K562 (cell line): ENCODE data around the gene USF2. TPM values are rescaled to one million over a fixed set of nuclear protein-coding genes. Genes with fewer than 3 reads are reported as not detected.

ENCODE experiments used
- BACH1 ChIP-seq: fragments of 200-800 bp; sonication (Bioruptor generic); IDR thresholded peaks from 2 replicates; pipeline ENCODE4 v1.6.1; 2016; ENCODE audit warnings: missing genetic modification characterization, missing compliant biosample characterization
- CHD1 ChIP-seq: fragments of 200-600 bp; sonication (generic); IDR thresholded peaks from one replicate; pipeline ENCODE4 v1.6.1; 2012; ENCODE audit warnings: mild to moderate bottlenecking, moderate library complexity, low read length, inconsistent platforms
- CTBP1 ChIP-seq: fragments of 450-650 bp; IDR thresholded peaks from 2 replicates; pipeline ENCODE4 v1.6.1; 2016; ENCODE audit warnings: borderline replicate concordance
- ESRRB ChIP-seq: fragments of 250-450 bp; sonication (Bioruptor Pico); IDR thresholded peaks from 2 replicates; pipeline ENCODE4 v1.5.0; 2020; ENCODE audit warnings: mild to moderate bottlenecking, moderate library complexity, borderline replicate concordance
- KDM4B ChIP-seq, 2 experiments: fragments of 450-650 bp in 1 of 2; sonication (generic) in 1 of 2; IDR thresholded peaks; 2 replicates each; pipeline ENCODE4 v1.6.1; 2016 to 2017; ENCODE audit warnings: borderline replicate concordance in 2 of 2, antibody characterized with exemption in 1 of 2, low read depth in 1 of 2, mild to moderate bottlenecking in 1 of 2
- PRMT5 ChIP-seq: sonication (generic); formaldehyde crosslinking; IDR thresholded peaks from 2 replicates; pipeline ENCODE4 v1.5.0; 2020; ENCODE audit warnings: missing genetic modification reagents
- SIX5 ChIP-seq, 2 experiments: IDR thresholded peaks; 2 replicates each; pipeline ENCODE4 v1.6.1; 2011; ENCODE audit warnings: low read length in 2 of 2, borderline replicate concordance in 1 of 2, low read depth in 1 of 2, mild to moderate bottlenecking in 1 of 2, moderate library complexity in 1 of 2; ENCODE audit not compliant: insufficient read depth in 1 of 2
- TGIF2 ChIP-seq: sonication (generic); formaldehyde crosslinking; IDR thresholded peaks from 2 replicates; pipeline ENCODE4 v1.8.1; 2022; ENCODE audit warnings: mild to moderate bottlenecking, missing genetic modification reagents, moderate library complexity
- ZC3H8 ChIP-seq: fragments of 450-650 bp; IDR thresholded peaks from 2 replicates; pipeline ENCODE4 v1.6.1; 2017
- ZNF24 ChIP-seq: fragments of 450-650 bp; IDR thresholded peaks from 2 replicates; pipeline ENCODE4 v1.6.1; 2016
- polyA plus RNA-seq, 8 experiments: library from polyadenylated mRNA; depleted of rRNA in 4 of 8; stranded (reverse) in 5 of 8; unstranded in 3 of 8; fragments of >200 nt; fragmentation: Nextera tagmentation in 2 of 8; fragmentation: Illumina TruSeq in 1 of 8; extraction: Ambion mirVana in 2 of 8; extraction: Trizol in 1 of 8; gene quantifications; 2 replicates each; pipeline versions ENCODE4 v1.2.1 to v1.2.3, GENCODE V29; 2011 to 2014; ENCODE audit warnings: inconsistent platforms in 1 of 8, missing spikeins in 1 of 8
- total RNA-seq, 7 experiments: library from RNA; depleted of rRNA in 6 of 7; stranded (reverse); fragments of >200 nt in 6 of 7; fragmentation: Illumina TruSeq in 2 of 7; extraction: Trizol in 2 of 7; gene quantifications; 2 replicates each; pipeline versions ENCODE4 v1.2.1 to v1.2.3, GENCODE V29; 2011 to 2021; ENCODE audit warnings: low replicate concordance in 1 of 7
- TF ChIP-seq, protein P1 (sequence below): fragments of 450-650 bp; IDR thresholded peaks from 2 replicates; pipeline ENCODE4 v1.6.1; 2016; ENCODE audit warnings: mild to moderate bottlenecking, moderate library complexity
- TF ChIP-seq, protein P2 (sequence below): sonication (generic); formaldehyde crosslinking; IDR thresholded peaks from 2 replicates; pipeline ENCODE4 v1.4.0; 2020; ENCODE audit warnings: mild to moderate bottlenecking, missing genetic modification reagents
- TF ChIP-seq, protein P3 (sequence below): fragments of 200-800 bp; sonication (Bioruptor generic); IDR thresholded peaks from 2 replicates; pipeline ENCODE4 v1.6.1; 2017; ENCODE audit warnings: missing genetic modification characterization, missing compliant biosample characterization

Gene USF2
- total and polyA plus RNA-seq, 9 of the 15 experiments (the other 6 are each of a cell fraction or from before 2014, with no cell fraction given) = 0.27 to 93.7 (median 58.4) TPM

DNA sequence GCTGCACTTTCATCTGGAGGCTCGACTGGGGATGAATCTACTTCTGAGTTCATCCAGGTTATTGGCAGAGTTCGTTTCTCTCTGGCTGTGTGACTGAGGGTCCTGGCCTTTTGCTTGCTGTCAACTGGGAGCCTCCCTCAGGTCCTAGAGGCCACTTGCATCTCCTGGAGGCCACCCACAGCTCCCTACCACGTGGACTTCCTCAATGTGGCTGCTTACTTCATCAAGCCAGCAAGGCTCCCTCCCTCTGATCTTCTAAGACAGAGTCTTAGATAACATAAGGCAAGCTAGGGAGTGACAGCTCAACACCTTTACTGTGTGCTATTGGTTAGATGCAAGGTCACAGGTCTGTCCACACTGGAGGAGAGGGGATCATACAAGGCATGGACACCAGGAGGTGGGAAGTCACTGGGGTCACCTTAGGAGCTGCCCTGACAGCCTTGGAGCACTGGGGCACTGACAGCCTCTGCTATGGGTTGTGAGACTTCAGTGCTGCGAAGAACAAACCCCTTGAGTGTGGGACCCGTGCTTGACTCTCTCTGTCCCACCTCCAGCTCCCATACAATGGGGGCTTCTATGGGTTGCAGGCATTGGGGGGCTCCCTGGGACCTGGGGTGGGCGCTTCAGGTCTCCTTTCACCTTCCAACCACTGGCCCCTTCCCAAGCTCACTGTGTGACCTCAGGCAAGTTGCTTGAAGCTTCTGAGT is 45.5 kb upstream of the USF2 start (continued):
- TF ChIP-seq ZC3H8 = no peak
- no peak for TF ChIP-seq ESRRB (CRISPR knock-in tag)
- no peak for TF ChIP-seq TGIF2 (CRISPR knock-in tag)
- TF ChIP-seq, protein P1, sequence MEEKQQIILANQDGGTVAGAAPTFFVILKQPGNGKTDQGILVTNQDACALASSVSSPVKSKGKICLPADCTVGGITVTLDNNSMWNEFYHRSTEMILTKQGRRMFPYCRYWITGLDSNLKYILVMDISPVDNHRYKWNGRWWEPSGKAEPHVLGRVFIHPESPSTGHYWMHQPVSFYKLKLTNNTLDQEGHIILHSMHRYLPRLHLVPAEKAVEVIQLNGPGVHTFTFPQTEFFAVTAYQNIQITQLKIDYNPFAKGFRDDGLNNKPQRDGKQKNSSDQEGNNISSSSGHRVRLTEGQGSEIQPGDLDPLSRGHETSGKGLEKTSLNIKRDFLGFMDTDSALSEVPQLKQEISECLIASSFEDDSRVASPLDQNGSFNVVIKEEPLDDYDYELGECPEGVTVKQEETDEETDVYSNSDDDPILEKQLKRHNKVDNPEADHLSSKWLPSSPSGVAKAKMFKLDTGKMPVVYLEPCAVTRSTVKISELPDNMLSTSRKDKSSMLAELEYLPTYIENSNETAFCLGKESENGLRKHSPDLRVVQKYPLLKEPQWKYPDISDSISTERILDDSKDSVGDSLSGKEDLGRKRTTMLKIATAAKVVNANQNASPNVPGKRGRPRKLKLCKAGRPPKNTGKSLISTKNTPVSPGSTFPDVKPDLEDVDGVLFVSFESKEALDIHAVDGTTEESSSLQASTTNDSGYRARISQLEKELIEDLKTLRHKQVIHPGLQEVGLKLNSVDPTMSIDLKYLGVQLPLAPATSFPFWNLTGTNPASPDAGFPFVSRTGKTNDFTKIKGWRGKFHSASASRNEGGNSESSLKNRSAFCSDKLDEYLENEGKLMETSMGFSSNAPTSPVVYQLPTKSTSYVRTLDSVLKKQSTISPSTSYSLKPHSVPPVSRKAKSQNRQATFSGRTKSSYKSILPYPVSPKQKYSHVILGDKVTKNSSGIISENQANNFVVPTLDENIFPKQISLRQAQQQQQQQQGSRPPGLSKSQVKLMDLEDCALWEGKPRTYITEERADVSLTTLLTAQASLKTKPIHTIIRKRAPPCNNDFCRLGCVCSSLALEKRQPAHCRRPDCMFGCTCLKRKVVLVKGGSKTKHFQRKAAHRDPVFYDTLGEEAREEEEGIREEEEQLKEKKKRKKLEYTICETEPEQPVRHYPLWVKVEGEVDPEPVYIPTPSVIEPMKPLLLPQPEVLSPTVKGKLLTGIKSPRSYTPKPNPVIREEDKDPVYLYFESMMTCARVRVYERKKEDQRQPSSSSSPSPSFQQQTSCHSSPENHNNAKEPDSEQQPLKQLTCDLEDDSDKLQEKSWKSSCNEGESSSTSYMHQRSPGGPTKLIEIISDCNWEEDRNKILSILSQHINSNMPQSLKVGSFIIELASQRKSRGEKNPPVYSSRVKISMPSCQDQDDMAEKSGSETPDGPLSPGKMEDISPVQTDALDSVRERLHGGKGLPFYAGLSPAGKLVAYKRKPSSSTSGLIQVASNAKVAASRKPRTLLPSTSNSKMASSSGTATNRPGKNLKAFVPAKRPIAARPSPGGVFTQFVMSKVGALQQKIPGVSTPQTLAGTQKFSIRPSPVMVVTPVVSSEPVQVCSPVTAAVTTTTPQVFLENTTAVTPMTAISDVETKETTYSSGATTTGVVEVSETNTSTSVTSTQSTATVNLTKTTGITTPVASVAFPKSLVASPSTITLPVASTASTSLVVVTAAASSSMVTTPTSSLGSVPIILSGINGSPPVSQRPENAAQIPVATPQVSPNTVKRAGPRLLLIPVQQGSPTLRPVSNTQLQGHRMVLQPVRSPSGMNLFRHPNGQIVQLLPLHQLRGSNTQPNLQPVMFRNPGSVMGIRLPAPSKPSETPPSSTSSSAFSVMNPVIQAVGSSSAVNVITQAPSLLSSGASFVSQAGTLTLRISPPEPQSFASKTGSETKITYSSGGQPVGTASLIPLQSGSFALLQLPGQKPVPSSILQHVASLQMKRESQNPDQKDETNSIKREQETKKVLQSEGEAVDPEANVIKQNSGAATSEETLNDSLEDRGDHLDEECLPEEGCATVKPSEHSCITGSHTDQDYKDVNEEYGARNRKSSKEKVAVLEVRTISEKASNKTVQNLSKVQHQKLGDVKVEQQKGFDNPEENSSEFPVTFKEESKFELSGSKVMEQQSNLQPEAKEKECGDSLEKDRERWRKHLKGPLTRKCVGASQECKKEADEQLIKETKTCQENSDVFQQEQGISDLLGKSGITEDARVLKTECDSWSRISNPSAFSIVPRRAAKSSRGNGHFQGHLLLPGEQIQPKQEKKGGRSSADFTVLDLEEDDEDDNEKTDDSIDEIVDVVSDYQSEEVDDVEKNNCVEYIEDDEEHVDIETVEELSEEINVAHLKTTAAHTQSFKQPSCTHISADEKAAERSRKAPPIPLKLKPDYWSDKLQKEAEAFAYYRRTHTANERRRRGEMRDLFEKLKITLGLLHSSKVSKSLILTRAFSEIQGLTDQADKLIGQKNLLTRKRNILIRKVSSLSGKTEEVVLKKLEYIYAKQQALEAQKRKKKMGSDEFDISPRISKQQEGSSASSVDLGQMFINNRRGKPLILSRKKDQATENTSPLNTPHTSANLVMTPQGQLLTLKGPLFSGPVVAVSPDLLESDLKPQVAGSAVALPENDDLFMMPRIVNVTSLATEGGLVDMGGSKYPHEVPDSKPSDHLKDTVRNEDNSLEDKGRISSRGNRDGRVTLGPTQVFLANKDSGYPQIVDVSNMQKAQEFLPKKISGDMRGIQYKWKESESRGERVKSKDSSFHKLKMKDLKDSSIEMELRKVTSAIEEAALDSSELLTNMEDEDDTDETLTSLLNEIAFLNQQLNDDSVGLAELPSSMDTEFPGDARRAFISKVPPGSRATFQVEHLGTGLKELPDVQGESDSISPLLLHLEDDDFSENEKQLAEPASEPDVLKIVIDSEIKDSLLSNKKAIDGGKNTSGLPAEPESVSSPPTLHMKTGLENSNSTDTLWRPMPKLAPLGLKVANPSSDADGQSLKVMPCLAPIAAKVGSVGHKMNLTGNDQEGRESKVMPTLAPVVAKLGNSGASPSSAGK = peak; percentile 82
- TF ChIP-seq ZNF24 = no peak
- TF ChIP-seq CTBP1 = peak; percentile 22; the same call in 1 of the 2 replicates
- no peak for TF ChIP-seq SIX5 (IDR thresholded peaks at IDR 0.05; ENCODE audit: borderline replicate concordance in 1 of 2, insufficient read depth in 1 of 2, low read depth in 1 of 2, low read length in 2 of 2)
- no peak for TF ChIP-seq CHD1
- TF ChIP-seq, protein P2, sequence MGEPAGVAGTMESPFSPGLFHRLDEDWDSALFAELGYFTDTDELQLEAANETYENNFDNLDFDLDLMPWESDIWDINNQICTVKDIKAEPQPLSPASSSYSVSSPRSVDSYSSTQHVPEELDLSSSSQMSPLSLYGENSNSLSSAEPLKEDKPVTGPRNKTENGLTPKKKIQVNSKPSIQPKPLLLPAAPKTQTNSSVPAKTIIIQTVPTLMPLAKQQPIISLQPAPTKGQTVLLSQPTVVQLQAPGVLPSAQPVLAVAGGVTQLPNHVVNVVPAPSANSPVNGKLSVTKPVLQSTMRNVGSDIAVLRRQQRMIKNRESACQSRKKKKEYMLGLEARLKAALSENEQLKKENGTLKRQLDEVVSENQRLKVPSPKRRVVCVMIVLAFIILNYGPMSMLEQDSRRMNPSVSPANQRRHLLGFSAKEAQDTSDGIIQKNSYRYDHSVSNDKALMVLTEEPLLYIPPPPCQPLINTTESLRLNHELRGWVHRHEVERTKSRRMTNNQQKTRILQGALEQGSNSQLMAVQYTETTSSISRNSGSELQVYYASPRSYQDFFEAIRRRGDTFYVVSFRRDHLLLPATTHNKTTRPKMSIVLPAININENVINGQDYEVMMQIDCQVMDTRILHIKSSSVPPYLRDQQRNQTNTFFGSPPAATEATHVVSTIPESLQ (CRISPR knock-in tag) = no peak
- no peak for TF ChIP-seq KDM4B (IDR thresholded peaks at IDR 0.05; ENCODE audit: borderline replicate concordance in 2 of 2, low read depth in 1 of 2)
- TF ChIP-seq, protein P3, sequence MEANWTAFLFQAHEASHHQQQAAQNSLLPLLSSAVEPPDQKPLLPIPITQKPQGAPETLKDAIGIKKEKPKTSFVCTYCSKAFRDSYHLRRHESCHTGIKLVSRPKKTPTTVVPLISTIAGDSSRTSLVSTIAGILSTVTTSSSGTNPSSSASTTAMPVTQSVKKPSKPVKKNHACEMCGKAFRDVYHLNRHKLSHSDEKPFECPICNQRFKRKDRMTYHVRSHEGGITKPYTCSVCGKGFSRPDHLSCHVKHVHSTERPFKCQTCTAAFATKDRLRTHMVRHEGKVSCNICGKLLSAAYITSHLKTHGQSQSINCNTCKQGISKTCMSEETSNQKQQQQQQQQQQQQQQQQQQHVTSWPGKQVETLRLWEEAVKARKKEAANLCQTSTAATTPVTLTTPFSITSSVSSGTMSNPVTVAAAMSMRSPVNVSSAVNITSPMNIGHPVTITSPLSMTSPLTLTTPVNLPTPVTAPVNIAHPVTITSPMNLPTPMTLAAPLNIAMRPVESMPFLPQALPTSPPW (CRISPR knock-in tag) = no peak
- no peak for TF ChIP-seq PRMT5 (CRISPR knock-in tag)
- no peak for TF ChIP-seq BACH1 (tag)
